Stimulated activated CD4-positive, alpha-beta T cell treated with anti-CD3 and anti-CD28 coated beads, Interleukin-2, amount 100 ng/mL, for 4 hours (primary cell): ENCODE data around the gene FAM78B.

Experiments used
- DNase-seq: peaks from one replicate; pipeline ENCODE4 v3.0.0-alpha.2; 2020; ENCODE audit warnings: low read depth

FAM78B gene

GRCh38 chr1:166166698-166167571 lies at the start of gene FAM78B:
Gene FAM78B (minus strand): TSS chr1:166167001. CDS start chr1:166166248, 753 bp downstream.
- DNase-seq = peak; percentile 9

GRCh38 chr1:166202546-166202945 lies 35.7 kb upstream of the FAM78B start:
- DNase-seq = no peak

GRCh38 chr1:166200743-166201142 lies 33.9 kb upstream of the FAM78B start:
- no peak for DNase-seq

- DNase-seq = no peak
Observed at GRCh38 chr1:166197597-166197996, 30.8 kb upstream of the FAM78B start.

GRCh38 chr1:166197141-166197540 lies 30.3 kb upstream of the FAM78B start:
- no peak for DNase-seq

GRCh38 chr1:166193057-166193698 lies 26.4 kb upstream of the FAM78B start:
- DNase-seq = no peak

- DNase-seq = no peak
Observed at GRCh38 chr1:166190400-166190799, 23.6 kb upstream of the FAM78B start.

GRCh38 chr1:166189126-166189525 lies 22.3 kb upstream of the FAM78B start:
- no peak for DNase-seq

GRCh38 chr1:166185526-166185925 lies 18.7 kb upstream of the FAM78B start:
- DNase-seq = no peak

- DNase-seq = no peak
Observed at GRCh38 chr1:166184897-166185296, 18.1 kb upstream of the FAM78B start.

- no peak for DNase-seq
Observed at GRCh38 chr1:166184012-166184411, 17.2 kb upstream of the FAM78B start.

- DNase-seq = no peak
Observed at GRCh38 chr1:166182281-166182680, 15.5 kb upstream of the FAM78B start.

GRCh38 chr1:166176416-166176815 lies 9.6 kb upstream of the FAM78B start:
- DNase-seq = no peak

GRCh38 chr1:166175032-166175431 lies 8.2 kb upstream of the FAM78B start:
- DNase-seq = no peak

- no peak for DNase-seq
Observed at GRCh38 chr1:166174108-166174507, 7.3 kb upstream of the FAM78B start.

- DNase-seq = no peak
Observed at GRCh38 chr1:166172106-166172505, 5.3 kb upstream of the FAM78B start.

- no peak for DNase-seq
Observed at GRCh38 chr1:166170726-166171125, 3.9 kb upstream of the FAM78B start.

GRCh38 chr1:166170075-166170474 lies 3.3 kb upstream of the FAM78B start:
- no peak for DNase-seq

GRCh38 chr1:166169182-166169581 lies 2.4 kb upstream of the FAM78B start:
- no peak for DNase-seq

- DNase-seq = no peak
Observed at GRCh38 chr1:166167572-166167925, 748 bp upstream of the FAM78B start.

- DNase-seq = no peak
Observed at GRCh38 chr1:166166329-166166697, 488 bp downstream of the FAM78B start.

GRCh38 chr1:166165661-166166328 lies 1.0 kb downstream of the FAM78B start:
- no peak for DNase-seq
